HG02798 (cell line): ENCODE measurements around the gene OVAAL.

Source experiments
- ATAC-seq: cut with Tn5 transposase; IDR thresholded peaks from one replicate; pipeline ENCODE4 v1.9.1; 2021; ENCODE audit warnings: mild to moderate bottlenecking; ENCODE audit not compliant: unreplicated experiment, poor library complexity

Gene OVAAL

GRCh38 chr1:180601512-180601911, 42.7 kb downstream of the OVAAL start:
- no peak for ATAC-seq

- no peak for ATAC-seq
These were observed 44.6 kb downstream of the OVAAL start for GRCh38 chr1:180603223-180603849.

- no peak for ATAC-seq
These were observed 45.1 kb downstream of the OVAAL start for GRCh38 chr1:180603850-180604226.

- no peak for ATAC-seq
These were observed 47.4 kb downstream of the OVAAL start for GRCh38 chr1:180606155-180606554.

- no peak for ATAC-seq
These were observed 51.1 kb downstream of the OVAAL start for GRCh38 chr1:180609643-180610555.

- no peak for ATAC-seq
These were observed 51.8 kb downstream of the OVAAL start for GRCh38 chr1:180610556-180611015.

- ATAC-seq, result no peak
These were observed 52.5 kb downstream of the OVAAL start for GRCh38 chr1:180611016-180611930.

- no peak for ATAC-seq
These were observed 53.9 kb downstream of the OVAAL start for GRCh38 chr1:180612632-180613031.

GRCh38 chr1:180614730-180615129, 56.0 kb downstream of the OVAAL start:
- ATAC-seq, result no peak

GRCh38 chr1:180615493-180616290, 56.9 kb downstream of the OVAAL start:
- no peak for ATAC-seq
